Natural killer cell treated with Interleukin-12 subunit alpha and Interleukin-12 subunit beta and Interleukin-15 and Interleukin-18, amount 100 ng/mL, for 72 hours (primary cell): Measurements from ENCODE around the gene C22orf15. TPM values are rescaled to one million over a fixed set of nuclear protein-coding genes. Genes with fewer than 3 reads are reported as not detected.

Experiments used
- ATAC-seq, 2 donors: fragments of 150-1000 bp; cut with Tn5 transposase in 1 of 2; sonication (Bioruptor Pico), chemical (Tn5 transposase) in 1 of 2; 2 replicates each; pipeline ENCODE4 v1.10.0; 2021
- DNase-seq: peaks from one replicate; pipeline ENCODE4 v3.0.0; 2022; ENCODE audit warnings: low spot score
- H3K27ac Mint-ChIP-seq, 2 donors: 1 replicate in 1 of 2; 2 replicates in 1 of 2; pipeline ENCODE4 v1.8.0; 2022; ENCODE audit warnings: mixed read lengths in 2 of 2, mild to moderate bottlenecking in 1 of 2, moderate library complexity in 1 of 2
- H3K27me3 Mint-ChIP-seq, 2 donors: 1 replicate in 1 of 2; 2 replicates in 1 of 2; pipeline ENCODE4 v1.8.0; 2022; ENCODE audit warnings: mixed read lengths in 2 of 2
- H3K36me3 Mint-ChIP-seq: one replicate; pipeline ENCODE4 v1.8.0; 2022; ENCODE audit warnings: mixed read lengths
- H3K4me1 Mint-ChIP-seq, 2 donors: 1 replicate in 1 of 2; 2 replicates in 1 of 2; pipeline ENCODE4 v1.8.0; 2022; ENCODE audit warnings: low read depth in 2 of 2, mixed read lengths in 2 of 2, mild to moderate bottlenecking in 1 of 2
- H3K4me3 Mint-ChIP-seq: one replicate; pipeline ENCODE4 v1.8.0; 2022; ENCODE audit warnings: mixed read lengths
- H3K9me3 Mint-ChIP-seq: 2 replicates; pipeline ENCODE4 v1.8.0; 2022; ENCODE audit warnings: mixed read lengths
- total RNA-seq, 2 donors: library from RNA; stranded (reverse); gene quantifications; one replicate each; pipeline ENCODE4 v1.2.3, GENCODE V29; 2022

The C22orf15 gene
- total RNA-seq, 2 donors from 2014 or later = 0.83 to 0.86 TPM

DNA sequence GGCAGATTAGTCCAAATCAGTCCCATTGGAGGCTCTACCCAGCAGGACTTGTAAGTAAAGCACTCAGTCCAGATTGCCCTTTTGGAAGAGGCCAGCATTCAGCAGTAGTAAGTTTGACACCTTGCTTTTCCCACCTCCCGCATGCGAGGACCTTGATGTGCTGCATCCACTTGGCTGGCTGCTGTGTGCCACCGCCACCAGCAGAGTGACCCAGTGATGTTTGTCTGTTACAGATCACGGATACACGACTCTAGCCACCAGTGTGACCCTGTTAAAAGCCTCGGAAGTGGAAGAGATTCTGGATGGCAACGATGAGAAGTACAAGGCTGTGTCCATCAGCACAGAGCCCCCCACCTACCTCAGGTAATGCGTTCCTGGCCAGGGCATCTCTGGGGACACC is 30.5 kb downstream of the C22orf15 start:
- Mint-ChIP-seq H3K4me1 (peaks cover 16 to 26% of the 10 kb centered on the region in 2 donors), H3K27ac (peak overlapping the region in 1 of 2 donors; percentile 49), H3K4me3 (no peak overlapping the region), H3K9me3 (no peaks in the 10 kb centered on the region), H3K36me3 (peaks cover 4% of the 10 kb centered on the region), H3K27me3 (no peaks in the 10 kb centered on the region)
- ATAC-seq (no peak), DNase-seq (no peak)

- Mint-ChIP-seq H3K4me3 (no peak overlapping the region), H3K36me3 (peaks cover 9% of the 10 kb centered on the region), H3K4me1 (peaks cover 10 to 17% of the 10 kb centered on the region in 2 donors), H3K9me3 (no peaks in the 10 kb centered on the region), H3K27ac (no peak overlapping the region), H3K27me3 (no peaks in the 10 kb centered on the region)
- ATAC-seq = no peak
- DNase-seq = no peak
Measured at GRCh38 chr22:23796461-23796860, 33.7 kb downstream of the C22orf15 start.

- H3K27ac Mint-ChIP-seq = peak overlapping the region in 1 of 2 donors; percentile 76
- no peak for DNase-seq
Measured at GRCh38 chr22:23800297-23801237, 37.8 kb downstream of the C22orf15 start.

DNA sequence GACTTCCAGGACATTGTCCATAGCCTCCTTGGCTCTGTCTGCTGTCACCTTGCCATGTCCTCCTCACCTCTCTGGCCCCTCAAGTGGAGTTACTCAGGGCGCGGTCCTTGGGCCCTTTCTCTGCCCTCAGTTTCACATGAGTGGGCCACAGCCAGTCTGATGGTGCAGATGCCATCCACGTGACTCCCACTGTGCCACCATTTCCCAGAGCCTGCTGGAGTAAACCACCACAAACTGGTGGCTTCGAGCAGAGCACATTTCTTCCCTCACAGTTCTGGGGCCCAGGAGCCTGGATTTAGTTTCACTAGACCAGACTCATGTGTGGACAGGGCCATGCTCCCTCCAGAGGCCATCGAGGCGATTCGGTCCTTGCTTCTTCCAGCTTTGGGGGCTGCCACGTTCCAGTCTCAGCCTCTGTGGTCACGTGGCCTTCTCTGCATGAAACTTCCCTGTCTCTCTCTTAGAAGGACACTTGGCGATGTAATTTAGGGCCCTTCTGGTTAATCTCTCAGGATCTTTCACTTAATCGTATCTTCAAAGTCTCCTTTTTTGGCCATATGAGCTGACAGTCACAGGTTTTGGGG is 38.5 kb downstream of the C22orf15 start:
- Mint-ChIP-seq H3K27me3 (no peaks in the 10 kb centered on the region), H3K27ac (peak overlapping the region in 1 of 2 donors; percentile 76), H3K4me3 (no peak overlapping the region), H3K9me3 (no peaks in the 10 kb centered on the region), H3K36me3 (peaks cover 22% of the 10 kb centered on the region), H3K4me1 (peaks cover 0 to 3% of the 10 kb centered on the region in 2 donors)
- ATAC-seq = no peak
- DNase-seq = no peak

More at GRCh38 chr22:23800297-23801237, 37.8 kb downstream of the C22orf15 start:
- Mint-ChIP-seq H3K36me3 (peaks cover 17% of the 10 kb centered on the region), H3K4me1 (peaks cover 0 to 3% of the 10 kb centered on the region in 2 donors), H3K4me3 (no peak overlapping the region), H3K27me3 (no peaks in the 10 kb centered on the region), H3K9me3 (no peaks in the 10 kb centered on the region)
- ATAC-seq = peak in 1 of 2 donors; percentile 40

- Mint-ChIP-seq H3K4me1 (peaks cover 0 to 3% of the 10 kb centered on the region in 2 donors), H3K27me3 (no peaks in the 10 kb centered on the region), H3K36me3 (peaks cover 22% of the 10 kb centered on the region), H3K9me3 (no peaks in the 10 kb centered on the region), H3K27ac (no peak overlapping the region), H3K4me3 (no peak overlapping the region)
- DNase-seq (no peak), ATAC-seq (no peak)
Measured at GRCh38 chr22:23801886-23802377, 39.1 kb downstream of the C22orf15 start.

- ATAC-seq (no peak), DNase-seq (no peak)
- H3K27ac Mint-ChIP-seq = peak overlapping the region in 1 of 2 donors; percentile 30
- H3K9me3 Mint-ChIP-seq = no peaks in the 10 kb centered on the region
- peaks cover 22% of the 10 kb centered on the region for H3K36me3 Mint-ChIP-seq
- H3K27me3 Mint-ChIP-seq = no peaks in the 10 kb centered on the region
- peaks cover 0 to 3% of the 10 kb centered on the region in 2 donors for H3K4me1 Mint-ChIP-seq
- H3K4me3 Mint-ChIP-seq = no peak overlapping the region
Measured at GRCh38 chr22:23803001-23803819, 40.4 kb downstream of the C22orf15 start.

DNA sequence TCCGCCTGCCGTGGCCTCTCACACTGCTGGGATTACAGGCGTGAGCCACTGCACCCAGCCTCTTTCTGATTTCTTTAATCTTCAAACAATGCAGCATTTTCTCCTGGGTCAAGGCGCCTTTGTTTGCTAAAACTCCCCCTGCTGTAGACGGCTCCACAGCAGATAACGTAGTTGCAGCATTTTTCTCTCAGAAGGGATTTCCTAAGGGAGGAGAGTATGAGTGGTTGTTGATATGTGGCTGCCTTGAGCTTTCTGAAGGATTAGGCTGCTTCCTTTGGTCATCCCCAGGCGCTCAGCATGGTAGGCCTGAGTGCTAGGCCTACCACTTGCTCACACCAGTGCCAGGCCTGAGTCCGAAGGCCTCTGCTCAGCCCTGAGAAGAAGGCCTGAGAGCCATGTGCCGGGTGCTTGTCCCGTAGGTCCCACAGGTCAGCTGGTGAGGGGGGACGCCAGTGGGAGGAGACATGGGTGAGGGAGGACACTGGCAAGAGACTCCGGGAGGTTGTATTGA is 42.0 kb downstream of the C22orf15 start:
- DNase-seq (no peak), ATAC-seq (no peak)
- Mint-ChIP-seq H3K27ac (no peak overlapping the region), H3K36me3 (peaks cover 22% of the 10 kb centered on the region), H3K9me3 (no peaks in the 10 kb centered on the region), H3K4me1 (peaks cover 0 to 3% of the 10 kb centered on the region in 2 donors), H3K4me3 (no peak overlapping the region), H3K27me3 (no peaks in the 10 kb centered on the region)

DNA sequence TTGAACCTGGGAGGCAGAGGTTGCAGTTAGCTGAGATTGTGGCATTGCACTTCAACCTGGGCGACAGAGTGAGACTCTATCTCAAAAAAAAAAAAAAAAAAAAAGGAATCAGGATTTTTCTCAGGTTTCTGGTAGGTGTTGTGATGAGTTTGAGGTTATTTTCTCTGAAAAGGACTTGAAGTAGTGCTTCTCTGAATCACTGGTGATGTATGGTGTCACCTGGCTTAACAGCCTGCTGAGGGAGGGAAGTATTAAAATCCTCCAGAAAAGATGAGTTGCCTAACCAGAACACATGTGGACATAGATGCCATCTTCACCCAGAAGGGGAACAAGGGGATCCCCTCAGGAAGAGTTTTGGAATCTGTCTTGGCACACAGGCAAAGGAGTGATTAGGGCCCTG is 44.0 kb downstream of the C22orf15 start:
- H3K27me3 Mint-ChIP-seq = no peaks in the 10 kb centered on the region
- H3K36me3 Mint-ChIP-seq = peaks cover 20% of the 10 kb centered on the region
- no peak overlapping the region for H3K4me3 Mint-ChIP-seq
- ATAC-seq (no peak), DNase-seq (no peak)
- no peaks in the 10 kb centered on the region for H3K9me3 Mint-ChIP-seq
- no peaks in the 10 kb centered on the region for H3K4me1 Mint-ChIP-seq
- H3K27ac Mint-ChIP-seq = no peak overlapping the region

DNA sequence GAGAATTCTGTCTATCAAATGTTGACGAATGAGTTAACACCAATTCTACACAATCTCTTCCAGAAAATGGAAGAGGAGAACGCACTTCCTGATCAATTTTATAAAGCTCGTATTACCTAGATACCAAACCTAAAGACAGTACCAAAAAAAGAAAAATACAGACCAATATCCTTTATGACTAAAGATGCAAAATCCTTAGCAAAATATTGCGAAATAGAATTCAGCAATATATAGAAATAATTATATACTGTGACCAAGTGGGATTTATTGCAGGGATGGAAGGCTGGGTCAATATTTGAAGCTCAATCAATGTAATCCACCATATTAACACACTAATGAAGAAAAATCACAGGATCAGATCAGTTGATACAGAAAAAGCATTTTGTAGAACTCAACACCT is 49.6 kb downstream of the C22orf15 start:
- no peaks in the 10 kb centered on the region for H3K27me3 Mint-ChIP-seq
- ATAC-seq = no peak
- no peak overlapping the region for H3K4me3 Mint-ChIP-seq
- H3K36me3 Mint-ChIP-seq = peaks cover 7% of the 10 kb centered on the region
- no peak for DNase-seq
- no peak overlapping the region for H3K27ac Mint-ChIP-seq
- H3K4me1 Mint-ChIP-seq = no peaks in the 10 kb centered on the region
- no peaks in the 10 kb centered on the region for H3K9me3 Mint-ChIP-seq

Other genes with a start within 250 kb of the C22orf15 start
- gene IGLL1, start 182.7 kb upstream of the C22orf15 start, total RNA-seq = not detected
- 1 to 10 TPM; 1.5 to 2.0 TPM for gene DRICH1, start 130.7 kb upstream of the C22orf15 start, total RNA-seq
- 10 to 100 TPM in 1 of 2 donors, 1 to 10 TPM in 1; 6.5 to 10.2 TPM for gene RGL4, start 72.0 kb upstream of the C22orf15 start, total RNA-seq
- gene ZNF70, start 11.9 kb upstream of the C22orf15 start, total RNA-seq = 1 to 10 TPM; 5.9 to 8.8 TPM
- gene VPREB3, start 8.6 kb upstream of the C22orf15 start, total RNA-seq = under 1 TPM in 1 of 2 donors, not detected in 1; 0.52 TPM
- gene CHCHD10, start 5.0 kb downstream of the C22orf15 start, total RNA-seq = 100 to 1,000 TPM in 1 of 2 donors, 10 to 100 TPM in 1; 50.7 to 135 TPM
- under 1 TPM in 1 of 2 donors, not detected in 1; 0.50 TPM for gene MMP11, start 9.9 kb downstream of the C22orf15 start, total RNA-seq
- gene SMARCB1, start 24.0 kb downstream of the C22orf15 start, total RNA-seq = 100 to 1,000 TPM in 1 of 2 donors, 10 to 100 TPM in 1; 70.5 to 105 TPM
- 10 to 100 TPM in 1 of 2 donors, 1 to 10 TPM in 1; 4.7 to 14.3 TPM for gene DERL3, start 76.0 kb downstream of the C22orf15 start, total RNA-seq
- 10 to 100 TPM in 1 of 2 donors, 1 to 10 TPM in 1; 6.8 to 12.5 TPM for gene SLC2A11, start 94.9 kb downstream of the C22orf15 start, total RNA-seq
- 100 to 1,000 TPM; 495 to 579 TPM for gene MIF, start 131.4 kb downstream of the C22orf15 start, total RNA-seq
- gene GSTT2B, start 198.2 kb downstream of the C22orf15 start, total RNA-seq = not detected
- gene DDTL, start 203.9 kb downstream of the C22orf15 start, total RNA-seq = 1 to 10 TPM in 1 of 2 donors, not detected in 1; 8.0 TPM
- gene DDT, start 211.5 kb downstream of the C22orf15 start, total RNA-seq = 100 to 1,000 TPM in 1 of 2 donors, 10 to 100 TPM in 1; 97.4 to 127 TPM
- under 1 TPM in 1 of 2 donors, not detected in 1; 0.47 TPM for gene GSTT2, start 217.1 kb downstream of the C22orf15 start, total RNA-seq
- not detected for gene GSTT4, start 242.5 kb downstream of the C22orf15 start, total RNA-seq
- gene CABIN1, start 248.3 kb downstream of the C22orf15 start, total RNA-seq = 100 to 1,000 TPM in 1 of 2 donors, 10 to 100 TPM in 1; 98.3 to 132 TPM